Pancreas (tissue), 10 donors: ENCODE results near the gene GALC. TPM values are rescaled to one million over a fixed set of nuclear protein-coding genes. Genes with fewer than 3 reads are reported as not detected.

ENCODE experiments used
- ATAC-seq, 4 donors: fragments of 200-7000 bp; cut with Tn5 transposase; one replicate each; pipeline versions ENCODE4 v1.8.0 to v1.9.1; 2020; ENCODE audit warnings: mild to moderate bottlenecking in 4 of 4, moderate library complexity in 4 of 4
- DNase-seq, 6 donors: peaks; one replicate each; pipeline ENCODE4 v3.0.0-alpha.2; 2020
- FAIRE-seq: peaks from 2 replicates; lab custom pipeline; 2012; peaks lifted over from hg19 to GRCh38; lab: Jason Lieb, UNC
- H3K27ac ChIP-seq, 4 donors: fragments of 200-600 bp; sonication (generic); 1 replicate in 3 of 4; 2 replicates in 1 of 4; pipeline versions ENCODE4 v1.5.0 to v1.8.0; 2020
- H3K27me3 ChIP-seq, 4 donors: fragments of 200-600 bp; one replicate each; pipeline ENCODE4 v1.8.0; 2021
- H3K36me3 ChIP-seq, 3 donors: fragments of 200-600 bp; sonication (generic) in 1 of 3; one replicate each; pipeline versions ENCODE4 v1.5.0 to v1.8.0; 2020 to 2021
- H3K4me1 ChIP-seq, 3 donors: fragments of 200-600 bp; one replicate each; pipeline ENCODE4 v1.8.0; 2021
- H3K4me3 ChIP-seq, 4 donors: fragments of 200-600 bp; sonication (generic) in 2 of 4; one replicate each; pipeline versions ENCODE4 v1.5.0 to v1.8.0; 2020 to 2021
- H3K9me3 ChIP-seq, 4 donors: fragments of 200-600 bp; one replicate each; pipeline ENCODE4 v1.8.0; 2021
- CTCF ChIP-seq, 4 donors: fragments of 200-600 bp; sonication (generic) in 3 of 4; IDR thresholded peaks; one replicate each; pipeline versions ENCODE4 v1.5.0 to v1.8.0; 2021; ENCODE audit warnings: antibody characterized with exemption in 4 of 4
- WGBS, 2 donors: extraction: QIAGEN DNeasy Blood & Tissue Kit; methylation state at CpG; one replicate each; pipeline ENCODE4 v1.1.7; 2013; 5-methylcytosine and 5-hydroxymethylcytosine counted together
- intact Hi-C, 3 donors: fragments of 100-400 bp; cut with DNase I; formaldehyde crosslinking; loops; one replicate each; pipeline versions ENCODE4 v1.11.1 to v1.14.2; 2022
- polyA plus RNA-seq, 2 donors: library from polyadenylated mRNA; stranded (reverse); fragments of 200-250 nt; gene quantifications; one replicate each; pipeline ENCODE4 v1.2.3, GENCODE V29; 2013
- total RNA-seq, 6 donors: library from RNA; stranded (reverse); fragmentation: NEBNext Ultra II Directional in 4 of 6; extraction: Animal tissue kit (Norgen Biotek cat#: 25700) in 4 of 6; gene quantifications; one replicate each; pipeline versions ENCODE4 v1.2.1 to v1.2.4, GENCODE V29; 2021 to 2023
- donor health status: healthy with polysubstance abuse.
- donor health status: DM: no; HTN: no; CAD: no; lungs with moderate emphysema.
- donor health status: DM: no; HTN: no; CAD: no.
- donor health status: control.
- donor health status: control.
- donor health status: Bipolar disorder and iron deficiency.
- donor health status: DM: yes; HTN: yes; CAD: no.
- donor health status: DM: no; HTN: no; CAD: no.
- donor health status: DM: no; HTN: no; CAD: no.
- donor health status: DM: yes; HTN: yes; CAD: no.

The GALC gene
- total and polyA plus RNA-seq, 8 donors: 5.3 to 17.6 (median 9.9) TPM

GRCh38 chr14:88008039-88008742, 15.2 kb upstream of the GALC start:
- Histone ChIP-seq H3K36me3 (no peaks in the 10 kb centered on the region), H3K4me3 (no peak overlapping the region), H3K27me3 (peaks cover 0 to 3% (median 0%) of the 10 kb centered on the region in 4 donors), H3K9me3 (no peaks in the 10 kb centered on the region), H3K27ac (no peak overlapping the region), H3K4me1 (no peaks in the 10 kb centered on the region)
- ATAC-seq (no peak), DNase-seq (no peak), FAIRE-seq (no peak)
- TF ChIP-seq CTCF (IDR thresholded peaks at IDR 0.05): no peak
- WGBS, 2 donors: 89 to 94% methylated on average over 2 of the region's 2 CpGs
- intact Hi-C loops: no loop called here

GRCh38 chr14:88007608-88008007, 14.6 kb upstream of the GALC start:
- Histone ChIP-seq H3K36me3 (no peaks in the 10 kb centered on the region), H3K9me3 (no peaks in the 10 kb centered on the region), H3K4me3 (no peak overlapping the region), H3K27ac (no peak overlapping the region), H3K27me3 (peaks cover 0 to 3% (median 0%) of the 10 kb centered on the region in 4 donors), H3K4me1 (no peaks in the 10 kb centered on the region)
- DNase-seq (no peak), ATAC-seq (no peak), FAIRE-seq (no peak)
- WGBS, 2 donors: 40 to 46% methylated on average over 1 of the region's 1 CpG
- no peak for TF ChIP-seq CTCF (IDR thresholded peaks at IDR 0.05)
- intact Hi-C loops: no loop called here

- no peak for TF ChIP-seq CTCF (IDR thresholded peaks at IDR 0.05)
- DNase-seq (no peak), FAIRE-seq (no peak), ATAC-seq (peak in 3 of 4 donors; percentile 38 to 81 (median 80))
- 80% methylated on average over 13 of the region's 13 CpGs for WGBS, 2 donors
- Histone ChIP-seq H3K27ac (peak overlapping the region in 2 of 4 donors; percentile 28 to 29), H3K4me3 (peak overlapping the region in 1 of 4 donors; percentile 4), H3K27me3 (no peaks in the 10 kb centered on the region), H3K36me3 (no peaks in the 10 kb centered on the region), H3K9me3 (no peaks in the 10 kb centered on the region), H3K4me1 (no peaks in the 10 kb centered on the region)
- intact Hi-C loops: no loop called here
Measured at GRCh38 chr14:88005978-88006851, 13.2 kb upstream of the GALC start.

GRCh38 chr14:88005050-88005481, 12.1 kb upstream of the GALC start, which contains the start of gene GPR65:
Gene GPR65, plus strand, starts transcription at chr14:88005135. Its CDS starts 5,713 bp downstream, at chr14:88010848.
- FAIRE-seq (no peak), ATAC-seq (peak in 2 of 4 donors; percentile 66 to 75)

More at GRCh38 chr14:88005050-88005481, 12.1 kb upstream of the GALC start, which contains the start of gene GPR65:
- no peak for TF ChIP-seq CTCF (IDR thresholded peaks at IDR 0.05)
- DNase-seq: no peak
- WGBS, 2 donors: 55 to 70% methylated on average over 3 of the region's 3 CpGs
- Histone ChIP-seq H3K9me3 (no peaks in the 10 kb centered on the region), H3K4me3 (peak within 1 kb of the TSS in 1 of 4 donors; percentile 0), H3K27ac (peak within 1 kb of the TSS in 2 of 4 donors; percentile 28 to 29), H3K4me1 (no peaks in the 10 kb centered on the region), H3K36me3 (no peaks in the 10 kb centered on the region), H3K27me3 (no peaks in the 10 kb centered on the region)
- intact Hi-C loops: no loop called here
